GM18907 (cell line): ENCODE results near the gene AATK.

Experiments used
- ATAC-seq: cut with Tn5 transposase; IDR thresholded peaks from one replicate; pipeline ENCODE4 v1.9.1; 2021; ENCODE audit warnings: mild to moderate bottlenecking, moderate library complexity; ENCODE audit not compliant: unreplicated experiment

The AATK gene

DNA sequence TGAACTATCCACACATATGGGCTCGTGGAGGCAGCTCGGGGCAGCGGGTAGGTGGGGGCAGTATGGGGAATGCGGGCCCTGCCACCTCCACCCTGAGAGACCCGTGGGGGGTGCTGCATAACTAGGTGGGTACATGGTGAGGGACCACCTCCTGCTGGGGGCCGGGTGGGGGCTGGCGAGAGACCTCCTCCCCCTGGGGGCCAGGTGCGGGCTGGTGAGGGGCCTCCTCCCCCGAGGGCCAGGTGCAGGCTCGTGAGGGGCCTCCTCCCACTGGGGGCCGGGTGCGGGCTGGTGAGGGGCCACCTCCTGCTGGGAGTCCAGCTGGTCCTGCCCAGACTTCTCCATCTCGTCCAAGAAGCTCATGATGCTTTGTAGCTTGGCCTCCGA, 31.4 kb upstream of the AATK start:
- no peak for ATAC-seq

DNA sequence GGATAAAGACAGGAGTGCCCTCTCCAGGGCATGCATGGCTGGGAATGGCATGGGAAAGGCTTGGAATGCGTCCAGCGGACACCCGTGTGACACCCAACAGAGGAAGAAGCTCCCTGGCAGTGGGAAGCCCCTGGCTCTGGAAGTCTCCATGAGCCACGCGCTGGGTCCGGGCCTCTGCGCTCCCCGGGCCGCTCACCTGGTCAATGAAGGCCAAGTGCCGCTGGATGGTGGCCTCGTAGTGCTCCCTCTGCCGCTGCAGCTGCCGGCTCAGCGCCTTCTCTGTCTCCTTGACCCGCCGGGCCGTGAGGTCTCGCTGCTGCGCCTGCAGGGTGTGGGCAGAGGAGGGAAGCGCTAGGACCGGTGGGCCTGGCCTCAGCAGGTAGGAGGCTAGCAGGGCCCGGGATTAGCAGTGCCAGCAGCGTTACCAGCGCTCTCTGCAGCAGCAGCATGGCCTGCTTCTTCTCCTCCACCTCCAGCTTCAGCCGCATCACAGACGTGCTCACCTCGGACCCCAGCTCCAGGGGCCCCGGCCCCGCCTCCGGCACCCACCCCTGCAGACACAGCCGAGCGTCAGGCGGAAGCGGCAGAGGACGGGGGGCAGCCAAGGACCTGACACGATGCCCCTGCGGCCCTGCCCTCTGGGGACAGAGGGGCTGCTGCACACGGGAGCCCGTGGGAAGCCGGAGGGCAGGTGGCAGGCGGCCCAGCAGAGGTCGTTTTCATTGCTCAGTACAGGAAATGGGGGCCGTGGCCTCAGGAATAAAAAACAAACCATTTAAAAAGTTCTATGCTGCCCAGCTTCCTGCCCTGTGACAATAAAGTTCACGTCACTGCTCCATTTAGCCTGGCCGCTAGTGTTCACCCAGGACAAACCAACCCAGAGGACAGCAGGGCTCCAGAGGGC, 30.7 kb upstream of the AATK start:
- ATAC-seq = no peak

DNA sequence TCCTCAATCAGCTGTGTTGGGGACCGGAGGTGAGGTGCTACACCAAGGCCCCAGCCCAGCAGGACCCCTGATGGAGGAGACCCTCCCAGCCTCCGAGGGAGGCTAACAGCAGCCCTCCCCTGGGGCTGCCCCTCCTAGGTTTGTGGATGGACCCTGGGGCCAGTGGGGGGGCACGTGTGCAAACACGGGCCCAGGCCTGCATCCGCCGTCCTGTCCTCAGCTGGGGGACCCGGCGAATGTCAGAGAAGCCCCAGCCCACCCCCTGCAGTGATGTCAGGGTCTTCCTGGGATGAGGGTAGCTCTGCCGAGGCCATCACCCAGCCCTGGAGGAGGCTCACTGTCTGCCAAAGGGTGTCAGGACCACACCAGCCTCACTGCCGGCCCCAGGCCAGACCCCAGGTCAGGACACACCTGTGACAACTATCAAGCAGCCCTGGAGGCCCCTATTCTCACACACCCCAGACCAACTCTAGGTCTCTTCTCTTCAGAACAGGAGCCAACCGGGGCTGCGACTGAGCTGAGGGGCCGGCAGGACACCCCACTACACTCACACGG, 30.0 kb upstream of the AATK start:
- ATAC-seq = no peak

DNA sequence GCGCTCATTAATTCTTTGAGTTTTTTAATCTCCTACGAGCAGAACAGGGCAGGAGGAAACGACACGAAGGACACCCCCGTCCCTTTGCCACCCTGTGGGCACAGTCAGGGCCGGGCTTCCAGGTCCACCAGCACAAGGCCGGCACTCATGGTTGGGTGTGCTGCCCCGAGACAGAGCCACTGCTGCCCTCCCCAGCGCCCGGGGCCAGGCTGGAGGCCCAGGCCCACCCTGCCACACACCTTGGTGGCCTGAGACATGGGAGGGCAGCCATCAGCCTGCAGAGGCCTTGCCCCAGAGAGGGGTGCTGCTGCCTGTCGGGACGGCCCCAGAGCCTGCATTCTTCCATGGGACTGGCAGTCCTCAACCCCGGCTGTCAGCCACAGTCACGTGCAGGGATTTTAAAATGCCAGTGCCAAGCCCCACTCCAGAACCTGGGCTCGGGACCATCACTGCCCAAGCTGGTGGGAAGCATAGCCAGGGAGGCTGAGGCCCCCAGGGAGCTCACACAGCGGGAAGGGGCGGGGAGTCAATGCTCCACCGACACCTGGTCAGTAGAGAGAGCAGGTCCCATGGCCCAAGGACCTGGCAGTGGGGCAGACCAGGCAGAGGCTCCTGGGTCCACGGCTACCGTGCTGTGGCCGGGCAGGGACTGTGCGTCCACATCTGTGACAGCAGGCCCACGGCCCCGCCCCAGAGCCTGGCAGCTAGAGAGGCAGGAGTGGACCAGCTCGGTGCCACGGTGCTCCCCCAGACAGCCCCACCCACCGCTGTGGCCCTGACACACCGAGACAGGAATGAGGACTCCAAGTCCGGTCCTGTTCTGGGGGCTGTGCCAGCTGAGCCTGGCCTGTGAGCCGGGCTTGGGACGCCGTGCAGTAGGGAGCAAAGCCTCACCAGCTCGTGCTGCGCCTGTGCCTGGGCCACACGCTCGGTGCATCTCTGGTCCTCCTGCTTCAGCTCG, 29.2 kb upstream of the AATK start:
- no peak for ATAC-seq

DNA sequence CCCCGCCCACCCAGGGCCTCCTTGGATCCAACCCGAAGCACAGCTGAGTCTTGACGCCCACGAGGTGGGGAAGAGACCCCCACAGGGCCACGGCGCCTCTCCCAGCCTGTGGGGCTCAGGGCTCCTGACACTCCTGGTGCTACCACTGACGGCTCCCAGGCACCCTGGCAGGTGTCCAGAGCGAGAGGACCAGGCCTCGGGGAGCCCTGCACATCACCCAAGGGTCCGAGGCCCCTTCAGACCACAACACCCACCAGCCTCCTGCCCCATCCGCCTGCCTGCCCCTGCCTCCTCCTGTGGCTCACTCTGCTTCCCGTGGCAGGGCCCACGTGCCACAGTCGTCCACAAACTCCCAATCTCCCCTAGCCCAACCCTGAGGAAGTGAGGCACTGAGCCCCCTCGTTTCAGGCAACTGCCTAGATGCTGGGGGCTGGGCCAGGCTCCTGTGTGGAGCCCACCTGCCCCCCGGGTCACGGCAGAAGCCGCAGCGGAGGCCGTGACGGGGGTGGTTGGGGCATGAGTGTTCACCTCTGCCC, 28.3 kb upstream of the AATK start:
- ATAC-seq = no peak

DNA sequence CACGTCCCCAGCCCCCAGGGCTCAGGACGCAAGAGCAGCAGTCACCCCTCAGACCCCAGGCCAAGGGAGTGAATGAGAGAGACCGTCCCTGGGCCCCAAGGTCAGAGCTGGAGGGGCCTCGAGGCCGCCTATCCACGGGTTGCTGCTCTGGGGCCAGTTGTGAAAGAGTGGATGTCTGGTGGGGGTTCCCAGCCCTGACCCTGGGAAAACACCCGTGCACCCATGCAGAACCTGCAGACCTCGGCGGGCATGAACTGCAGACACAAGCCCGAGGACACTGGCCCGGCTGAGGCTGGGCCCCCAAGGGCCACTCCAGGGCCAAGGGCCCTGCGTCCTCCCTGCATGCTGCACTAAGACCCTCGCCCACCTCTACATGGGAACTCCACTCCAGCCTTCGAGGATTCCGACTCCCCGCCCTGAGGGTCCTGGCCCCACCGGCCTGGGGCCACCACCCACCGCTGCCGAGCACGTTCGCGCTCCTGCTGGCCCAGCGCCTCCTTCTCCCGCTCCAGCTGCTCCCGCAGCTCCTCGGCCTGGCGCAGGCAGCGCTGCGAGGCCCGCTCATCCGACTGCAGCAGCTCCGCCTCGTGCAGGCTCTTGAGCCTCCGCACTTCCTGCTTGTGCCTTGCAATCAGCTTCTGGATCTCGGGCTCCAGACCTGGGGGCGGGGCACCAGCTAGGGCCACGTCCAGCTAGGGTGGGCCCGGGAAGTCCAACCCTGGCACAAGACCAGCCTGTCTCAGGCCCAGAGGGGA, 27.6 kb upstream of the AATK start:
- no peak for ATAC-seq

DNA sequence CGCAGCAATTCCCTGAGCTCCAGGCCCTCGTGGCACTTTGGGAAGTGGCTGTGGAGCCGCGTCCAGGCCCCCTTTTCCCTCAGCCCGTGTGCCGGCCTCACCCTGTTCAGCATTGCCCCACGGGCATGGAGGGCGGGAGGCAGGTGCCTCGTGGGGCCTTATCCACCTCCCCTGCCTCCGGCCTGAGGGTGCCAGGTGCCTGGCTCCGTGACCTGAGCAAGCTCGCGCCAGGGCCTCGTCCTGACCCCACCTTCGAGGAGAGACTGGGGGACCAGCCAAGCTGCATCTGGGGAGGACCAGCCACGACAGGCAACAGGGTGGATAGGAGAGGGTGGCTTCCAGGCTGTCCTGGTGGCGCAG, 27.0 kb upstream of the AATK start:
- ATAC-seq = no peak

DNA sequence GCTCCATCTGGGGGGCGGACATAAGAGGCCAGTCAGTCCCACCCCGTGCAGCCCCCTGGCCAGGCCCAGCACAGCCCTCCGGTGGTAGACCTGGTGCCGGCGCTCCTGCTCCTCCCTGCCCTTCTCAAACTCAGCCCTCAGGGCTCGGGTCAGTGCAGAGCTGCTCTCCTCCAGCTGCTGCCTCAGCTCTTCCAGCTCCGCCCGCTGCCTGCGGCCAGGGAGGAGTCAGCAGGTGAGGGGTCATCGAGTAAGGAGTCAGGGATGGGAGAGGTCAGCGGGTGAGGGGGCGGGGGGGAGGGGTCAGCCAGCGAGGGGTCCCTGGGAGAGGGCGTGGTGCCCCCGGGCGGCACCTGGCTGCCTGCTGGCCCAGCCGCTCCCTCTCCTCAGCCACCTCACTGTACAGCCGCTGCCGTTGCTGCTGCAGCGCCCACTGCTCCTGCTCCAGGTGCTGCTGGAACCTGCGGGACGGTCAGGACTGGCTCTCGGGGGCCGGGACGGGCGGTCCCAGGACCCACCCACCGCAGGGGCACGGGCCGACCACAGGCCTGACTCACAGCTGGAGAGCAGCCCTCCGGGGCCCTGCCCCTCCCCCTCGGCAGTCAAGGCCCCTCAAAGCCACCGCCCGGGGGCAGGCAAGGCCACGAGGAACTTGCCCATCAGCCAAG, 26.5 kb upstream of the AATK start:
- ATAC-seq = no peak

DNA sequence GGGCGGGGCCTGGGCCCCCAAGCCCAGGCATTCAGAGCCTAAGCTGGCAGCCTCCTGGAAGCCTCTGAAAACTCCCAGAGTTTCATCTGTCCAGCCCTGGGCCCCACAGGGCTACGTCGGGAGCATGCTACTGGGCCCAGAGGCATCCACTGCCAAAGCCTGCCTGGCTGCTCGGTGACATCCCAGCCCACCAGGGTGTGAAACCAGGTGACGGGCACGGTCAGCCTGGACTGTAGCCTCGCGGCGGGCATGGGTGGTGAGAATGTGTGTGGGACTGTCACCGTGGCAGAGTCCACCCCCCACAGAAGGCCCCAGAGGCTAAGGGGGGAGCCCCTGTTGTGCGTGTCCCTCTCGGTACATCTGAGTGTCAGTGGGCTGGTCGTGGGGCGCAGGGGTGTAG, 25.6 kb upstream of the AATK start:
- no peak for ATAC-seq

DNA sequence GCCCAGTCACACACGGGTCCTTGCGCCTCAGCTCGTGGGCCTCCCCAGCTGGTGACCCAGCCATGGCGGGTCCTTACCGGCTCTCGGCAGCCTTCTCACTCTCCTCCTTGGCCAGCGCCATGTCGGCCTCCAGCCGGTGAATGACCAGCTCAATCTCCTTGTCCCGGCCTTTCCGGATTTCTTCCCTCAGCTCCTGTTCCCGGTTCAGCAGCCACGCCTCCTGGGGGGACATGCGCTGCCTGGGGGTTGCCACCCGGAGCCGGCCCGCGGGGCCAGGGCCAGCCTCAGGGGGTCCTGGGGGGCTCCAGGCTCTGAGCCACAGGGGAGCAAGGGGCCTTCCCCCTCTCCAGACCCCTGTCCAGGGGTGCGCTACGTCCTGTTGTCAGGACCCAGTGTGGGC, 25.1 kb upstream of the AATK start:
- ATAC-seq = no peak

DNA sequence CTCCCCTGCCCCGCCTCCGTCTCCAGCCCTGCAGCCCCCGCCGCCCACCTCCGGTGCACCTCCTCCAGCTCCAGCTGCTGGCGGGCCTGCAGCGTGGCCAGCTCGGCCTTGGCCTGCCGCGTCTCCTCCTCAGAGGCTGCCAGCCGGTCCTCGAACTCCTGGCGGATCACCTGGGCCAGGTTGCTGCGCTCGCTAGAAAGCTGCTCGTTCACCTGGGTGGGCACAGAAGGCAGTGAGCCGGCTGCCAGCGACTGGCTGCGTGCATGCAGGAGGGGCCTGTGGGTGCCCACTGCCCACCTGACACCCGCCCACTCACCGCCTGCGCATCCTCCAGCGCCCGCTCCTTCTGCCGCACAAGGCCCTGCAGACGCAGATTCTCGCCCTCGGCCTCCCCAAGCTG, 24.6 kb upstream of the AATK start:
- ATAC-seq = no peak

DNA sequence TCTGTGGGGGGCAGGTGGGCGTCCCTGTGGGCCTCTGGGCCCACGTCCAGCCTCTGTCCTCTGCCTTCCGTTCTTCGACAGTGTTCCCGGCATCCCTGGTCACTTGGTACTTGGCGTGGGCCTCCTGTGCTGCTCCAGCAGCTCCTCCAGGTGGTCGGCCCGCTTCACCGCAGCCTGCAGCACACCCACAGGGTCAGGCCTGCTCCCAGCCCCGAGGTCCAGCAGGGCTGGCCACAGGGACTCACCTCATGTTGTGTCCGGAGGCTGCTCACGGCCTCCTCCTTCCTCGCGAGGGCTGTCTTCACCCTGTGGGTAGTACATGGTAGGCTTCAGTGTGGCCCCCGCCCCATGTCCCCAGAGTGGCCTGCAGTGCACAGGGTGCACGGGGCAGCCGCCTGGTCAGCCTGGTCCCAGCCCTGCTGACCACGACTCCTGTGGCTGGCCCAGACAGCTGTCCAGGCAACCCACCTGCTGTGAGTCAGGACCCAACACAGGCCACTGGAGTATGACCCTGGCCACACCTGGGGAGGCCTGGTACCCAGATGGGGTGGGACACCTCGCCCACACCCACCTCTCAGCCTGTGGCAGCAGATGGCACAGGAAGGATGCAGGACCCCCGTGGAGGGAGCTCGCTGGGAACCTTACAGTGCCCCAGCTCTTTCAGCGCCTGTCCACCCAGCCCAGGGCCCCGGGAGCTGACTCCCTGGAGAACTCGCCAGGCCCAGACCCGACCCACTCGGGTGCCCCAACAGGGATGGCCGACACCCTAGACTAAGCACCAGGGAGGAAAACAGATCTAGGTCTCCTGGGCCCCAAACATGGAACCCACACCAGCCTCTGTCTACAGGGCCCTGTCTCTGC, 23.9 kb upstream of the AATK start:
- ATAC-seq = no peak

DNA sequence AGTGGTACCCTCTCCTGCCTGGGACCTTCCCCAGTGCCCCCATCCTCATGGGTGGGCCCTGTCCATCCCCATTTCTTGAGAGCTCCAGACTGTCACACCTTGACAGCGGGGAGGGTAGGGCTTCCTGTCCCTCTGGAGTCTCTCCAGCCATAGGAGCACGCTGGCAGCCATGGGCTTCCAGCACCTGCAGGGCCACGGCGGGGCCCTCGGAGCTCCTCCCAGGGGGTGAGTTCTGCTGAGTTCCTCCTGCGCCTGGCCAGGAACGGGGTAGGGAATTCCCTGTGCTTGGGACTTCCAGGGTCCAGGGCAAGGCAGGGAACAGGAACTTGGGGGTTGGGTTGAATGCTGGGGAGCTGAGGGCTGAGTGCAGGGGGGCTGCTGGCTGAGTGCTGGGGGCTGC, 23.0 kb upstream of the AATK start:
- ATAC-seq = no peak

DNA sequence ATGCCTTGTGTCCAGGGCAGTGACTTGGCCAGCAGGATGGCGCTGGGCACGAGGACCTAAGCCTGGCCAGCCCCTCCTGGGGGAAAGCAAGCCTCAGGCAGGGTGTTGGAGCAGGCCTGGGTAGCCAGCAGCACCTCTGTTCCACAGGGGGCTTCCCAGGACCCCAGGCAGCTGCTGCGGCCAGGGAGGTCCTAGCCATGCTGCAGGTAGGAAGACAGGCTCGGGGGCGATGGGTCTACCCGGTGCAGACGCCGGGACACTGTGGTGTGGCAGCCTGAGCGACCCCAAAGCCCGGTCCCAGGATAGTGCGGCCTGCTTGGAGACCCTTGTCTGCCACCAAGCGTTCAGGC, 22.4 kb upstream of the AATK start:
- no peak for ATAC-seq

DNA sequence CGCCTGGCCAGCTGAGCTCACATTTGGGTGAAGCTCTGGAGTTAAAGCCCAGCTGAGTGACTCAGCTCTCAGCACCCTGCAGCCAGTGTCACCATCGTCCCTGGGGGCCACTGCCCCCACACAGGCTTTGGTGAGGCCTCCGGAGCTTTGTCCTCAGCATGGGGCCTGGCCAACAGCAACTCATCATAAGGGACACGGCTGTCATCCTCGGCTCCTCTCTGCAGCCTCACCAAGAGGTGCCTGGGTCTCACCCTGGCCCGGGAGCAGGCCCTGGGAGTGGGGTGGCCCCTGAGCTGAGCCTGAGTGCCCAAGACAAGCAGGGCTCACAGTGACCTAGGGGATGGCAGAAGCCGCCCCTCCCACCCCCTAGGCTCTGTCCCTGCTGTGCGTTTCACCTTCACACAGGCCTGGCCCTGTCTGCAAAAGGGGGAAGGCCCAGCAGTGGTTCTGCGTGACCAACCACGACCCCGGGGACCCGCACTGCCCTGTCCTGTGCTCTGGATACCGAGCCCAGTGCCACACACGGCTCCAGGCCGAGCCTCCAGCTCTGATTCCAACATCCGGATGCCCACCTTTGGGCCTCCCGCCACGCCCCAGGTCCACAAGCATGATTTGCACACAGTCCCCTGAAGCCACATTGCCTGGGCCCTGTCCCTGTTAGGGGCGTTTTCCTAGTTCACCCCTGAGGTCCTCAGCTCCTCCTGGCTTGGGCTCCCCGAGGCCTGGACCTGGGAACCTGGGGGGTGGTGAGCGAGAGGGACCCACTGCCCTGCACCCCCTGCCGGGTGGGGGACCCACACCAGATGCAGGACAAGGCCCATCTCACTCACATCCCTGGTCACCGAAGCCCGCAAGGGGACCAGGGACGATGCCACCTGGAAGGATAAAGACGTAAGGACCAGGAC, 21.8 kb upstream of the AATK start:
- no peak for ATAC-seq

DNA sequence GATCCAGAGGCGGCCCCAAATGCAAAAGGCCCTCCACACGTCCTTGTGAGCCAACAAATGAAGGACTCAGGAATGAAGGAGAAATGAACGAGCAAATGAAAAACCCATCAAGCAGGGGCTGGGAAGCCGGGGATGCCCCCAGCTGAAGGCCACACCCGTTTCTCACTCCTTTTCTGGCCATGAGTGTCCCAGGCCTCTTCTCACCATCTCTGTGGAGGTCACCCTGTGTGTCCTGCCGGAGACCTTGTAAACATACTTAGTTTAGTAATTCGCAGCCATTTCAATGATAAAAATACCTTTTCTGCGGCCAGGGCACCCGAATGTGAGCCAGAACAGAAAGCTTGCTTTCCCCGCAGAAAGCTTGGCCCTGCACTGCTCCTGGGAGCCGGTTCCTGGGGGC, 21.1 kb upstream of the AATK start:
- ATAC-seq = no peak

DNA sequence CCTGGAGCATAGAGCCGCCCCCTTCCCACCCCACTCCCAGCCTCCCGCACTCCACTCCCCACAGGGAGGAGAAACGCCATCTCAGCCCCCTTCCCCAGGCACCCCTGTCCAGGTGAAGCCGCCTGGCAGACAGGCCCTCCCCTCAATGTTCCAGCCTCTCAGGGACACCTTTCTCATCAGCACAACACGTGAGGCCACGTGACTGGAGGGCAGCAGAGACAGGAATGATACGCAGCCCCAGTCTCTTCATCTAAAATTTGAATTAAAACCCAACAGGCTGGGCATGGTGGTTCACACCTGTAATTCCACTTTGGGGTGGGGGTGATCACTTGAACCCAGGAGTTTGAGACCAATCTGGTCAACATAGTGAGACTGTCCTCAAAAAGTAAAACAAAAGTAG, 20.2 kb upstream of the AATK start:
- no peak for ATAC-seq

DNA sequence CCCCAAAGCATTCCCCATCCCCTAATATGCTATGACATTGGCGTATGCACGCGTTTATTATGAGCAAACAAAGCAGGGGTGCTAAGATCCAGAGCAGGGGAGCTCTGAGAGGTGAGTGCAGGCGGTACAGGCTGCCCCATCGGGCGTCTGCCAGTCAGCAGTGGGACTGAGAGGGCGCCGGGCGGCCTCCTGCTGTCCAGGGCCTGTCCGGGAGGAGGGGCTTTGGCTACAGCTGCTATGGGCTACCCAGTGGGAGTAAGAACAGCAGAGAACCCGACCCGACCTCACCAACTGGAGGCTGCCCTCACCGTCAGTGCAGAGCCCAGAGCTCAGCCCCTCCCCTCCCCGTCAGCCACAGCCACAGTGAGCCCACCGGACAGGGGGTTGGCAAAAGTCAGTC, 18.5 kb upstream of the AATK start:
- ATAC-seq = no peak
